Measurements from ENCODE around the gene VMP1. TPM values are rescaled to one million over a fixed set of nuclear protein-coding genes. Genes with fewer than 3 reads are reported as not detected.

The VMP1 gene
- polyA plus RNA-seq, 2 of the 4 experiments (the other 2 are of a cell fraction), result 395 to 726 TPM

- WGBS (ENCODE audit: missing lambda C conversion rate), result 85% methylated on average over 2 of the region's 2 CpGs
- Histone ChIP-seq H3K27ac (no peak overlapping the region), H3K4me3 (no peak overlapping the region), H3K9me3 (no peaks in the 10 kb centered on the region), H3K4me1 (peaks cover 24% of the 10 kb centered on the region; the same call in 2 of the 3 replicates), H3K4me2 (no peak overlapping the region)
- ChIA-PET CTCF (no interaction called here), POLR2A (no interaction called here)
- ATAC-seq (no peak), FAIRE-seq (no peak), DNase-seq (ENCODE audit: low read depth in 1 of 2, low spot score in 1 of 2) (no peak)
- TF ChIP-seq GATA3 (IDR thresholded peaks at IDR 0.05; ENCODE audit: borderline replicate concordance), result no peak
- no peak for TF ChIP-seq USF2 (IDR thresholded peaks at IDR 0.05)
- no peak for TF ChIP-seq RARB (CRISPR knock-in tag; IDR thresholded peaks at IDR 0.05)
- no peak for TF ChIP-seq RFX5 (IDR thresholded peaks at IDR 0.05)
- TF ChIP-seq KDM5A (IDR thresholded peaks at IDR 0.05), result no peak
- no peak for TF ChIP-seq FOSL2 (IDR thresholded peaks at IDR 0.05)
- TF ChIP-seq FOSL2 (CRISPR knock-in tag; IDR thresholded peaks at IDR 0.05), result no peak
- no peak for TF ChIP-seq CHD4 (IDR thresholded peaks at IDR 0.05; ENCODE audit: borderline replicate concordance)
- no peak for TF ChIP-seq REST (IDR thresholded peaks at IDR 0.05)
- TF ChIP-seq HES2 (IDR thresholded peaks at IDR 0.05), result no peak
- TF ChIP-seq BCL3 (IDR thresholded peaks at IDR 0.05), result no peak
- no peak for TF ChIP-seq TFCP2L1 (CRISPR knock-in tag; IDR thresholded peaks at IDR 0.05)
- TF ChIP-seq ZSCAN20 (CRISPR knock-in tag; IDR thresholded peaks at IDR 0.05), result no peak
Measured at GRCh38 chr17:59712862-59713261, 5.4 kb downstream of the VMP1 start.

GRCh38 chr17:59714255-59714654, 6.8 kb downstream of the VMP1 start:
- Histone ChIP-seq H3K4me1 (peaks cover 18% of the 10 kb centered on the region; the same call in 2 of the 3 replicates), H3K4me2 (no peak overlapping the region), H3K27ac (no peak overlapping the region), H3K4me3 (no peak overlapping the region), H3K9me3 (no peaks in the 10 kb centered on the region)
- 90% methylated on average over 2 of the region's 2 CpGs for WGBS (ENCODE audit: missing lambda C conversion rate)
- CTCF ChIA-PET, result no interaction called here
- no peak for TF ChIP-seq POLR2A (IDR thresholded peaks at IDR 0.05; ENCODE audit: low read length)
- no peak for FAIRE-seq
- no peak for ATAC-seq
- DNase-seq (ENCODE audit: low read depth in 1 of 2, low spot score in 1 of 2), result no peak
- POLR2A ChIA-PET, result no interaction called here

GRCh38 chr17:59716427-59716826, 9.0 kb downstream of the VMP1 start:
- DNase-seq (ENCODE audit: low read depth in 1 of 2, low spot score in 1 of 2) (no peak), ATAC-seq (no peak), FAIRE-seq (no peak)
- TF ChIP-seq HMGXB4 (CRISPR knock-in tag; IDR thresholded peaks at IDR 0.05; ENCODE audit: borderline replicate concordance) (no peak), BCL3 (IDR thresholded peaks at IDR 0.05) (no peak), MAX (IDR thresholded peaks at IDR 0.05) (no peak), TFCP2L1 (CRISPR knock-in tag; IDR thresholded peaks at IDR 0.05) (no peak), RARB (CRISPR knock-in tag; IDR thresholded peaks at IDR 0.05) (no peak), CHD2 (IDR thresholded peaks at IDR 0.05; ENCODE audit: low read length, partially characterized antibody) (no peak)
- Histone ChIP-seq H3K4me1 (0 out of 3 replicates have a peak, but pooled peaks cover 4% of the 10 kb centered on the region), H3K4me2 (no peak overlapping the region), H3K9me3 (no peaks in the 10 kb centered on the region), H3K4me3 (no peak overlapping the region), H3K27ac (no peak overlapping the region)
- ChIA-PET CTCF (interaction anchor here (0.6 kb wide), 1 partner anchor 133 kb away, joined by 3 read pairs; no protein-coding TSS in a partner anchor), POLR2A (no interaction called here)
- WGBS (ENCODE audit: missing lambda C conversion rate), result 79% methylated on average over 2 of the region's 2 CpGs
